Measurements from ENCODE around the gene ABCA1.

GRCh38 chr9:104944871-104945270 is 16.9 kb upstream of the ABCA1 start:
- TF ChIP-seq CTCF (conservative IDR thresholded peaks at IDR 0.05) (no peak), ZFX (IDR thresholded peaks at IDR 0.05) (no peak)

Measured in C4-2B (cell line).